PC-3 (cell line): ENCODE results near the gene CAPN8.

Source experiments
- CTCF ChIP-seq: fragments of 300-600 bp; sonication (generic); conservative IDR thresholded peaks from 2 replicates; pipeline ENCODE4 v1.5.1; 2017; ENCODE audit warnings: antibody characterized with exemption, low read depth, mild to moderate bottlenecking, low read length
- EZH2 ChIP-seq: fragments of 300-600 bp; sonication (generic); IDR thresholded peaks from one replicate; pipeline ENCODE4 v1.6.1; 2017; ENCODE audit warnings: antibody characterized with exemption, mild to moderate bottlenecking, low read length; ENCODE audit not compliant: unreplicated experiment
- EZH2phosphoT487 ChIP-seq: fragments of 300-600 bp; sonication (generic); IDR thresholded peaks from 2 replicates; pipeline ENCODE4 v1.6.1; 2018; ENCODE audit warnings: mild to moderate bottlenecking, antibody characterized with exemption, low read length, borderline replicate concordance

GRCh38 chr1:223557130-223557475 is 108.4 kb downstream of the CAPN8 start:
- TF ChIP-seq CTCF: no peak
- no peak for TF ChIP-seq EZH2
- TF ChIP-seq EZH2phosphoT487: no peak
